ENCODE measurements around the gene KDELR3. TPM values are rescaled to one million over a fixed set of nuclear protein-coding genes. Genes with fewer than 3 reads are reported as not detected.

The KDELR3 gene
- total and polyA plus RNA-seq, 10 of the 15 experiments (the other 5 are each of a cell fraction or from before 2014, with no cell fraction given): 0.15 to 0.98 (median 0.25) TPM; not detected in 1

GRCh38 chr22:38503021-38503420, 35.1 kb downstream of the KDELR3 start:
- RAD21 ChIA-PET (ENCODE audit: unreplicated experiment): interaction anchor here (1.0 to 1.7 kb wide), 2 partner anchors 67 to 69 kb away, joined by 3 to 6 read pairs; partner anchors contain the start of gene DMC1
- H3K36me3 ChIP-seq (ENCODE audit: control insufficient read depth in 2 of 2, insufficient read depth in 2 of 2, low read length in 1 of 2): peaks cover 7 to 45% of the 10 kb centered on the region in 2 experiments
- TF ChIP-seq POLR2AphosphoS2 (IDR thresholded peaks at IDR 0.05; ENCODE audit: low read depth, low read length): no peak
- TF ChIP-seq SIN3A (IDR thresholded peaks at IDR 0.05; ENCODE audit: low read depth, low read length): no peak
- no peak for TF ChIP-seq STAT1 (conservative IDR thresholded peaks at IDR 0.05)
- TF ChIP-seq ZNF592 (IDR thresholded peaks at IDR 0.05): no peak
- no peak for TF ChIP-seq HDGF (IDR thresholded peaks at IDR 0.05)
- no peak for TF ChIP-seq ZNF207 (IDR thresholded peaks at IDR 0.05; ENCODE audit: borderline replicate concordance)
- no peak for TF ChIP-seq YBX1 (IDR thresholded peaks at IDR 0.05)
- no peak for TF ChIP-seq RAD21 (IDR thresholded peaks at IDR 0.05; ENCODE audit: insufficient read depth, low read depth, low read length)
- no peak for TF ChIP-seq IRF5 (IDR thresholded peaks at IDR 0.05; ENCODE audit: borderline replicate concordance)
- no peak for TF ChIP-seq RELB (IDR thresholded peaks at IDR 0.05; ENCODE audit: low read depth)
- no peak for TF ChIP-seq SREBF2 (IDR thresholded peaks at IDR 0.05; ENCODE audit: low read length)
- no peak for TF ChIP-seq YY1 (IDR thresholded peaks at IDR 0.05; ENCODE audit: low read depth, low read length)
- TF ChIP-seq NFXL1 (IDR thresholded peaks at IDR 0.05; ENCODE audit: borderline replicate concordance): no peak
- no peak for TF ChIP-seq DPF2 (IDR thresholded peaks at IDR 0.05)
- TF ChIP-seq SREBF1 (IDR thresholded peaks at IDR 0.05; ENCODE audit: low read length): no peak
- TF ChIP-seq MYB (IDR thresholded peaks at IDR 0.05; ENCODE audit: borderline replicate concordance, low read depth, low read length): no peak
- TF ChIP-seq HSF1 (IDR thresholded peaks at IDR 0.05; ENCODE audit: low read depth, low read length): no peak

More at GRCh38 chr22:38503021-38503420, 35.1 kb downstream of the KDELR3 start:
- Histone ChIP-seq H3K79me2 (ENCODE audit: control insufficient read depth, insufficient read depth, low read length) (peaks cover 71% of the 10 kb centered on the region), H3K9ac (ENCODE audit: control insufficient read depth, insufficient read depth, low read length) (peak overlapping the region; percentile 5; the same call in 1 of the 2 replicates), H3K27ac (ENCODE audit: control insufficient read depth, insufficient read depth) (no peak overlapping the region; the same call in 1 of the 2 replicates), H3K4me2 (ENCODE audit: control insufficient read depth, insufficient read depth) (peak overlapping the region; percentile 88), H3K9me3 (replicated peaks; ENCODE audit: control insufficient read depth, insufficient read depth, low read length) (no peaks in the 10 kb centered on the region), H2AFZ (ENCODE audit: control insufficient read depth, low read depth, low read length) (no peak overlapping the region), H3K4me1 (ENCODE audit: control insufficient read depth, insufficient read depth, low read length) (no peaks in the 10 kb centered on the region; the same call in none of the 2 replicates), H4K20me1 (ENCODE audit: control insufficient read depth, insufficient read depth) (peaks cover 7% of the 10 kb centered on the region; the same call in 1 of the 2 replicates), H3K4me3 (peak overlapping the region; percentile 96), H3K27me3 (replicated peaks in 1 of 2; ENCODE audit: control insufficient read depth in 2 of 2, insufficient read depth in 2 of 2, low read length in 1 of 2) (no peaks in the 10 kb centered on the region)
- intact Hi-C loops (cut with micrococcal nuclease; ENCODE audit: unreplicated experiment) (loop anchor here (10.0 kb wide), 1 partner anchor 202 kb away; the partner anchor contains the start of genes GTPBP1 and JOSD1), in situ Hi-C loops (cut with MboI) (no loop called here)
- WGBS (ENCODE audit: insufficient coverage, insufficient replicate concordance, low lambda C conversion rate, missing lambda C conversion rate): 57% methylated on average over 4 of the region's 4 CpGs
- ATAC-seq (no peak), DNase-seq (ENCODE audit: low read depth, low spot score) (no peak), FAIRE-seq (no peak)
- POLR2A ChIA-PET: interaction anchor here (0.7 to 1.7 kb wide), 5 partner anchors 12 to 361 kb away, joined by 3 to 9 read pairs (median 4); partner anchors contain the start of gene TOMM22
- BruUV-seq (replicated peaks): no TSS peak
- SMC1A ChIA-PET (ENCODE audit: uncharacterized antibody, unreplicated experiment): interaction anchor here (0.8 to 2.9 kb wide), 6 partner anchors 8 to 196 kb away, joined by 3 to 14 read pairs (median 4); no protein-coding TSS in a partner anchor
- CTCF ChIA-PET: interaction anchor here (0.6 to 2.8 kb wide), 4 partner anchors 15 to 68 kb away, joined by 3 to 20 read pairs (median 6); partner anchors contain the start of gene DMC1
